Gastrocnemius medialis (tissue), 4 donors: ENCODE results near the gene SPATA32. TPM values are rescaled to one million over a fixed set of nuclear protein-coding genes. Genes with fewer than 3 reads are reported as not detected.

Experiments used
- ATAC-seq, 2 donors: fragments of 150-250 bp; one replicate each; pipeline ENCODE4 v1.9.1; 2016
- DNase-seq, 2 donors: peaks; one replicate each; pipeline ENCODE4 v3.0.0-alpha.2; 2019
- H3K27ac ChIP-seq, 4 donors: fragments of 200-600 bp; sonication (generic); 1 replicate in 1 of 4; 2 replicates in 3 of 4; pipeline ENCODE4 v1.5.1; 2016 to 2018; ENCODE audit warnings: mild to moderate bottlenecking in 2 of 4, moderate library complexity in 1 of 4
- H3K27me3 ChIP-seq, 3 donors: fragments of 200-600 bp; sonication (generic) in 2 of 3; 1 replicate in 1 of 3; 2 replicates in 2 of 3; pipeline versions ENCODE4 v1.5.1 to v1.6.0; 2016 to 2019; ENCODE audit warnings: mild to moderate bottlenecking in 1 of 3, moderate library complexity in 1 of 3
- H3K36me3 ChIP-seq, 2 donors: fragments of 200-600 bp; sonication (generic) in 1 of 2; one replicate each; pipeline ENCODE4 v1.5.1; 2017 to 2018
- H3K4me1 ChIP-seq, 2 donors: fragments of 200-600 bp; sonication (generic) in 1 of 2; one replicate each; pipeline ENCODE4 v1.5.1; 2016 to 2017; ENCODE audit warnings: mild to moderate bottlenecking in 2 of 2
- H3K4me3 ChIP-seq, 4 donors: fragments of 200-600 bp; sonication (generic) in 3 of 4; 1 replicate in 1 of 4; 2 replicates in 3 of 4; pipeline ENCODE4 v1.5.1; 2016 to 2019; ENCODE audit warnings: mild to moderate bottlenecking in 2 of 4
- H3K9me3 ChIP-seq, 3 donors: fragments of 200-600 bp; sonication (generic) in 2 of 3; 1 replicate in 1 of 3; 2 replicates in 2 of 3; pipeline ENCODE4 v1.5.1; 2016 to 2019
- POLR2A ChIP-seq, 2 donors: fragments of 450-650 bp; IDR thresholded peaks; one replicate each; pipeline ENCODE4 v1.6.1; 2017; ENCODE audit warnings: antibody characterized with exemption in 2 of 2, mild to moderate bottlenecking in 2 of 2, moderate library complexity in 2 of 2
- in situ Hi-C, 4 donors: fragments of 200-750 bp; cut with MboI; loops; one replicate each; pipeline versions ENCODE4 v1.15.0 to v1.8.0; 2017; ENCODE audit warnings: low sequenced_read_pairs in 4 of 4
- intact Hi-C: fragments of 100-400 bp; cut with DNase I; formaldehyde crosslinking; loops from one replicate; pipeline ENCODE4 v1.15.1; 2023; ENCODE audit warnings: low total_unique reads
- total RNA-seq, 4 donors: library from RNA; depleted of rRNA; stranded (reverse); fragments of >200 nt; gene quantifications; one replicate each; pipeline versions ENCODE4 v1.1.0 to v1.2.3, GENCODE V29; 2016
- TF ChIP-seq, protein P1 (sequence below), 5 experiments: fragments of 450-650 bp in 3 of 5; fragments of 200-600 bp in 2 of 5; sonication (generic) in 2 of 5; IDR thresholded peaks in 4 of 5; conservative IDR thresholded peaks in 1 of 5; 1 replicate in 4 of 5; 2 replicates in 1 of 5; pipeline ENCODE4 v1.5.1; 2016 to 2019; ENCODE audit warnings: antibody characterized with exemption in 5 of 5, mild to moderate bottlenecking in 3 of 5, moderate library complexity in 3 of 5

The SPATA32 gene
- total RNA-seq, 4 donors from 2014 or later, result not detected

DNA sequence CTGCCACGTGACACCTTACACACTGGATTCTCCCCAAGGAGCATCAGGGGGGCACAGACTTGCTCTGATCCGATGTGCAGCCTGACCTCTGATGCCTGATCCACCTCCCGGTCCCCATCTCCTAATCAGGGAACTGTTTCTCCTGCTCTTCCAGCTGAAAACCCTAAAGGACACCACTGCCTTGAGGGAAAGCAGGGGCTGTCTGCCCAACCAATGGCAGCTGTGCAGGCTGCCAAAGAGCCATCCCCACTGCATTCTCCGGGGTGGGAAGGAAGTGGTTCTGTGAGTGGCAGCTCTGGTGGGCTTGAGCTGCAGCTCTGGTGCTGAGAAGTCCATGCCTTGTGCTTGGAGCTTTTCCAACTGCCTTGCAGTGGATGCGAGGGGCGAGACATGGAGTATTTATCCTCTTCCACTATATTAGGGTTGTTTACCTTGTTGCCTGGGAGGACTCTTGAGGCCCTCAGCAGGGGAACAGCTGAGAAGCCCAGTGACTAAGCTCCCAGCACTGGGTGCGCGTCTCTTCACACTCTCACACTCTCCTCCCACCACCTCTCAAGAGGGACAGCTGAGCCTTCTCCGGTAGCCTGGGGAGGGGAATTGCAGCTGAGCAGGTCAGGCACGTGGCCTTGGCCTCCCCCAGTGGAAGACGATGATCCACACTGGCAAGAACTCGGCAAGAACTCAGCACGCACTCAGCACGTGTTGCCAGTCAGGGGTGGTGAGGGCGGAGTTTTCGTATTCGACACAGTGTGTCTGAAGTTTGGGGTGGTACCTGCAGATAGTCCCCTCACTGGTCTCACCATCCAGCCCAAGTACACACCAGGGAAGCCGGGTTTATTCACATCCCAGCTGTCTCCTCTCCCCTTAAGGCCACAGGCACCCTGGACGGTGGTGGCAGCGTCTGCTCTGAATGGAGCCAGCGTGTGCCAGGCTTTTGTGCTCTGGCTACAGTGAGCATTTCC lies 21.1 kb upstream of the SPATA32 start:
- in situ Hi-C loops, result loop anchor here in 1 of 4 donors (5.0 kb wide), 1 partner anchor 34 kb away; the partner anchor contains the start of gene MAP3K14
- peak overlapping the region; percentile 88 to 100 (median 97) for H3K27ac ChIP-seq

DNA sequence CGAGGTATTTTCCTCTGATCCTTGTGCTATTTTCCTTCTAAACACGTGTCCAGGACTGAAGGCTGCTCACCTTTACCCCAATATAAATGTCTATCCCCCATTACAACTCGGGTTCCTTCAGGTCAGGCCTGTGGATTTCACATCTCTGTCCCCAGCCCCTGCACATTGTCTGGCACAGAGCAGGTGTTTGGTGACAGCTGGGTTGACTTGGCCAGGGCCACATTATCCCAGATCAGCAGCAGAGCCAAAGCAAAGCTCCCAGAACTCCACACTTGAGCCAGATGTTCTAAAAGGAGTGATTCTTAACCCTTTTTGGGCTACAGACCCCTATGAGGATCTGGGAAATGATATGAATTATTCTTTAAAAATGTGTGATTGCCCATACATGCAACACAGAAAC lies 18.0 kb upstream of the SPATA32 start:
- no peak for TF ChIP-seq POLR2A (IDR thresholded peaks at IDR 0.05)
- TF ChIP-seq, protein P1, sequence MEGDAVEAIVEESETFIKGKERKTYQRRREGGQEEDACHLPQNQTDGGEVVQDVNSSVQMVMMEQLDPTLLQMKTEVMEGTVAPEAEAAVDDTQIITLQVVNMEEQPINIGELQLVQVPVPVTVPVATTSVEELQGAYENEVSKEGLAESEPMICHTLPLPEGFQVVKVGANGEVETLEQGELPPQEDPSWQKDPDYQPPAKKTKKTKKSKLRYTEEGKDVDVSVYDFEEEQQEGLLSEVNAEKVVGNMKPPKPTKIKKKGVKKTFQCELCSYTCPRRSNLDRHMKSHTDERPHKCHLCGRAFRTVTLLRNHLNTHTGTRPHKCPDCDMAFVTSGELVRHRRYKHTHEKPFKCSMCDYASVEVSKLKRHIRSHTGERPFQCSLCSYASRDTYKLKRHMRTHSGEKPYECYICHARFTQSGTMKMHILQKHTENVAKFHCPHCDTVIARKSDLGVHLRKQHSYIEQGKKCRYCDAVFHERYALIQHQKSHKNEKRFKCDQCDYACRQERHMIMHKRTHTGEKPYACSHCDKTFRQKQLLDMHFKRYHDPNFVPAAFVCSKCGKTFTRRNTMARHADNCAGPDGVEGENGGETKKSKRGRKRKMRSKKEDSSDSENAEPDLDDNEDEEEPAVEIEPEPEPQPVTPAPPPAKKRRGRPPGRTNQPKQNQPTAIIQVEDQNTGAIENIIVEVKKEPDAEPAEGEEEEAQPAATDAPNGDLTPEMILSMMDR (IDR thresholded peaks at IDR 0.05 in 4 of 5, conservative IDR thresholded peaks at IDR 0.05 in 1 of 5), result no peak
- peak in 1 of 2 donors; percentile 67 for DNase-seq
- Histone ChIP-seq H3K36me3 (peaks cover 0 to 7% of the 10 kb centered on the region in 2 donors), H3K27me3 (no peaks in the 10 kb centered on the region), H3K27ac (peak overlapping the region; percentile 88 to 100 (median 97)), H3K4me3 (no peak overlapping the region), H3K4me1 (peaks cover 59 to 71% of the 10 kb centered on the region in 2 donors), H3K9me3 (no peaks in the 10 kb centered on the region)
- in situ Hi-C loops, result loop anchor here (5.0 to 10.0 kb wide), 7 partner anchors 32 to 107 kb away; partner anchors contain the start of gene MAP3K14 (in 1 of the 4)
- intact Hi-C loops, result no loop called here
- ATAC-seq, result no peak

More for the DNA sequence above, 21.1 kb upstream of the SPATA32 start:
- no peak overlapping the region for H3K4me3 ChIP-seq
- intact Hi-C loops, result loop anchor here (1.0 kb wide), 2 partner anchors 10 to 29 kb away; no protein-coding TSS in a partner anchor
- TF ChIP-seq POLR2A (IDR thresholded peaks at IDR 0.05), result peak; percentile 69 to 78
- TF ChIP-seq, protein P1 (IDR thresholded peaks at IDR 0.05 in 4 of 5, conservative IDR thresholded peaks at IDR 0.05 in 1 of 5), result peak in 1 of 5 experiments; percentile 43
- H3K4me1 ChIP-seq, result peaks cover 54 to 69% of the 10 kb centered on the region in 2 donors
- H3K36me3 ChIP-seq, result peaks cover 0 to 22% of the 10 kb centered on the region in 2 donors
- peak; percentile 96 to 98 for DNase-seq
- no peaks in the 10 kb centered on the region for H3K27me3 ChIP-seq
- peak; percentile 75 to 77 for ATAC-seq
- no peaks in the 10 kb centered on the region for H3K9me3 ChIP-seq

DNA sequence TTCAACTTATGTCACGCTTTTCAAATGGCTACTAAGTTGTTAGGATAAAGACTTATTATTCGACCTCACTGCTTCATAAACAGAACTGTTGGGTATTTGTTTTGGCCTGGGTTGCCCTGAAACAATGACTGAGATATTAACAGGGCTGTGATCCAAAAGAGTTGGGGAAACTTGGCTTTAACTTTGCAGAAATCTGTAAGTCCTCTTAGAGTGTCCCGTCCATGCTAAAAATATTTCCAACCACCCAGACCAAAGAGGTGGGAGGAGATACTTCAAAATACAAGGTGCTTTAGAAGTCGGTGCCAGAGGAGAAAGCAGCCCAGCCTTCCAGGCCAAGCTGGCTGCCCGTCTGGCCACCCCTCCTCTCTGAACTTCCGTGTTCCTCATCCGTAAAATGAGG lies 16.1 kb upstream of the SPATA32 start:
- Histone ChIP-seq H3K4me3 (no peak overlapping the region), H3K27ac (peak overlapping the region; percentile 88 to 100 (median 97)), H3K4me1 (peaks cover 51 to 57% of the 10 kb centered on the region in 2 donors), H3K36me3 (peaks cover 0 to 23% of the 10 kb centered on the region in 2 donors), H3K27me3 (no peaks in the 10 kb centered on the region), H3K9me3 (no peaks in the 10 kb centered on the region)
- intact Hi-C loops (loop anchor here (2.0 kb wide), 2 partner anchors 59 to 107 kb away; no protein-coding TSS in a partner anchor), in situ Hi-C loops (loop anchor here (5.0 to 10.0 kb wide), 6 partner anchors 34 to 109 kb away; no protein-coding TSS in a partner anchor)
- ATAC-seq, result no peak
- no peak for DNase-seq
- TF ChIP-seq POLR2A (IDR thresholded peaks at IDR 0.05), result no peak
- TF ChIP-seq, protein P1 (IDR thresholded peaks at IDR 0.05 in 4 of 5, conservative IDR thresholded peaks at IDR 0.05 in 1 of 5), result no peak

DNA sequence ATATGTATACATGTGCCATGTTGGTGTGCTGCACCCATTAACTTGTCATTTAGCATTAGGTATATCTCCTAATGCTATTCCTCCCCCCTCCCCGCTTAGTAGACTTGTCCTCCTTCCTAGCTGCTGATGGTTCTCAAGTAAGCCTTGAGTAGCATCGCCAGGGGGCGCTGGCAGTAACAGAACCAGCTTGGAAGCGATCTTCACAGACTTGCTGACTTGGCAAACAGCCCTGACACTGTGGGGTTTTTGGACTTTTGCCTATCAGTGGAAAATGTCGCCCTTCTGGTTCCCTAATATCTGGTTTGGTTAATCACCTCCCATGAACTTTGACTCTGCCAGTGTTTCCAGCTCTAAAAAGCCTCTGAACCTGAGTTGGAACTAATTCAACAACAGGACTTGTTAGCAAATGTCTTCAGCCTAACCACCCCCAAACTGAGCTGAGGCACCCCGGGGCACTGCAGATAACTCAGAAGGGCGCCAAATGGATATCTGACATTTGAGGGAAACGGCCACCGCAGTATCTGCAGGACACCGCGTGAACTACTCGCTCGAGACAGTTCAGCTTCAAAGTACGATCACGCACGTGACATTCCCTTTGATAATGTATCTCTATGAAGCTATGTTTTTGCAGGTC lies 15.4 kb upstream of the SPATA32 start:
- Histone ChIP-seq H3K4me3 (no peak overlapping the region), H3K36me3 (peaks cover 0 to 29% of the 10 kb centered on the region in 2 donors), H3K4me1 (peaks cover 46 to 51% of the 10 kb centered on the region in 2 donors), H3K9me3 (no peaks in the 10 kb centered on the region), H3K27ac (peak overlapping the region; percentile 88 to 100 (median 97)), H3K27me3 (no peaks in the 10 kb centered on the region)
- in situ Hi-C loops (loop anchor here (5.0 to 10.0 kb wide), 6 partner anchors 35 to 110 kb away; no protein-coding TSS in a partner anchor), intact Hi-C loops (loop anchor here (2.0 kb wide), 2 partner anchors 59 to 107 kb away; no protein-coding TSS in a partner anchor)
- no peak for TF ChIP-seq POLR2A (IDR thresholded peaks at IDR 0.05)
- TF ChIP-seq, protein P1 (IDR thresholded peaks at IDR 0.05 in 4 of 5, conservative IDR thresholded peaks at IDR 0.05 in 1 of 5), result peak; percentile 81 to 92 (median 91)
- ATAC-seq (peak; percentile 65 to 74), DNase-seq (peak; percentile 82 to 93)
